NCI-H748 (cell line): ENCODE data around the gene UNC45A.

Source experiments
- DNase-seq: peaks from one replicate; lab custom pipeline; 2025; ENCODE audit not compliant: unreplicated experiment; lab: John Stamatoyannopoulos, UW

UNC45A gene

DNA sequence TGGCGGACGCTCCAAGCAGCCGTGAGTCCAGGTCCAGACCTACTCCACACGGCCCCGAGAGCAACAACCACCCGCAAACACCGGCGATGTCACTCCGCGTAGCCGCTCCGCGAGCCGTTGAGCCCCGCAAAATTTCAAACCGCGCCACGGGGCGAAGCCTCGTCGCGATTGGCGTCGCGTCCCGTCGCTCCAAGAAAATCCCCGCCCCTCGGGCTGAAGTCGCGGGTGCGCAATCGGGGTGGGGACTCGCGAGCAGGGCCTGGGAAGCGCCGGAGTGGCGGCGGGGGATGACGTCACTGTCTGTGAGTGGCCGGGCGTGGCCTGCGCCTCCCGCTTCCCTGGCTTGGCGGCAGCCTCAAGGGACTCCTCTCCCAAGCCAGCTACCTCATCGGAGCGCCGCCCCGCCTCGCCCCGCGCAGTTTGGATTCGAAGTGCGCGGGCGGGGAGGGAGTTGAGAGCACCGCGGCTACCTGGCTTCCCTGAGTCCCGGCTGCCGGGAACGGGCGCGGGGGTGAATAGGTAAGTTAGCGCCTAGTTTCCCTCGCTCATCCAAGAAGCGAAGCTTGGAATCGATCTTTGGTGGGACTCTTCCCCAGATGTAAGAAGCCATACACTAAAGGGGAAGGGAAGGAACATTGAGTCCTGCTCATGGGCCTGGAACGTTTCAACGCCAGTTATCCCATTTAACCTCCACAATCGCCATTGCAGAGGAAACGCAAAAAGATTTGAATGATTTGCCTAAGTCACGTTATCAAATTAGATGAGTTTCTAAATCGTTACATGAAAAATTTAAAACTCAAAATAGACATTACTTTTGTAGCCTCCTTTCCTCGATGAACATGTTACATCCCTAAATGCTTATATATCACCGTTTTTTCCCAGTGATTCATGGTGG, 59.6 kb downstream of the UNC45A start, which contains the start of gene PRC1:
PRC1 (minus strand) TSS at position 119 of the 895 bp plus-strand sequence; CDS start at position 1, 118 bp downstream.
- DNase-seq, result peak; percentile 97

DNA sequence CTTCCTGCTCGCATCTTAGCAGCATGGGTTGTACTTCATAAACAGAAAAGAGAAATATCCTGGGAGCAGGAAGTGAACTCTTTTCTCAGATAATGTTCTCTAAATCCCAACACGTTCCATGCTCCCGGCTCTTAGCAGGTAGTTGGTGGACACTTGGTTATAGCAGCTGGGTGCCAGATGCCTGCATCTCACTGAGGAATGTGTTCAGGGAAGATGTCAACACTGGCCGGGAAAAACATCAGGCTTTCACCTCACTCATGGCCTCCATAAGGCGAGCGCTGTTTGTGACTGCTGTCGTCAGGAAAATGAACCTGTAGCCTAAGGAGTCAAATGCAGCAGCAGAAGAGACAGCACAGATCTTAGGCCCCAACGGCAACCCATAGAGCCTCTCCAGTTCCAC, 63.7 kb downstream of the UNC45A start:
- DNase-seq, result no peak

DNA sequence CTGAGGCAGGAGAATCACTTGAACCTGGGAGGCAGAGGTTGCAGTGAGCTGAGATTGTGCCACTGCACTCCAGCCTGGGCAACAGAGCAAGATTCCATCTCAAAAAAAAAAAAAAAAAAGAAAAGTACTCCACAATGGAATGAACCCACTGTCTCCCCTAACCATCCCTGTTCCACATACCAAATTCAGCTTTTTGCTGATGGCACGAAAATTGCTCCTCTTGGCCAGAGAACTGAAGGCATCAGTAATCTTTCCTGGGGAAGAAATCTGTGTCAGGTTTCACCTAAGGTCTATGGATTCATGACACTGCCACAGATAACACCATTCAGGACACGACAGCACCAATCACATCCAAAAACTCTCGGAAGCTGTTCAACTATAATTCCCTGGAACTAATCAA, 66.1 kb downstream of the UNC45A start:
- no peak for DNase-seq
